K562 (cell line): ENCODE results near the gene CARD14.

Experiments used
- ATF1 ChIP-seq, 2 experiments: fragments of 450-650 bp in 1 of 2; IDR thresholded peaks; 2 replicates each; pipeline ENCODE4 v1.6.1; 2016; ENCODE audit warnings: missing compliant biosample characterization in 1 of 2, missing genetic modification characterization in 1 of 2
- POLR2AphosphoS5 ChIP-seq: IDR thresholded peaks from 2 replicates; pipeline ENCODE4 v1.6.1; 2011; ENCODE audit warnings: mild to moderate bottlenecking, low read depth, low read length, moderate library complexity; ENCODE audit not compliant: control insufficient read depth, insufficient read depth
- RFX5 ChIP-seq: IDR thresholded peaks from 2 replicates; pipeline ENCODE4 v1.6.1; 2011; ENCODE audit warnings: low read depth, mild to moderate bottlenecking, improper control_type of control experiment, low read length

DNA sequence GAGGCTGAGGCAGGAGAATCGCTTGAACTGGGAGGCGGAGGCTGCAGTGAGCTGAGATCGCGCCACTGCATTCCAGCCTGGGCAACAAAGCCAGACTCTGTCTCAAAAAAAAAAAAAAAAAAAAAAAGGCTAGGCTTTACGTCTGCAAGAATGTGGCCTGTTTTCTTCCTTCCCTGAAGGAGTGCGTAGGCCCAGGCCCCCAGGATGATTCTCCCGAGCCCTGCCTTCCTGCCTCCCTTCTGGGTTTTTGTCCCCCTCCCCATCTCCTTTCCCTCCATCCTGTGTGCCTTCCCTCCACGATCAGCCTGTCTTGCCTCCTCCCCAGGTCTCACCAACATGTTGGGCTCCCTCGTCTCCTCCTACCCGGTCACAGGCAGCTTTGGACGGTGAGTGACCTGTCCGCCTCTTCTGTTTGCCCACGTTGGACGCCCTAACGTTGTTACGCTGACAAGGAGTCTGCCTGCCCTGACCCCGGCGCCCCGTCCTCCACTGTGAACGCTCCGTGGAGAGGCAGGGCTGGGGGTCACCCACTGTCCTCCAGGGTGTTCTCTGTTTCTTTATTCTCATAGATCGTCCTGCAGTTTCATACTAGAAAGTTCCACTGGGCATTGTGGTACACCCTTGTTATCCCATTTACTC is 75.2 kb downstream of the CARD14 start:
- TF ChIP-seq ATF1 (CRISPR knock-in tag; IDR thresholded peaks at IDR 0.05) (no peak), ATF1 (tag; IDR thresholded peaks at IDR 0.05) (no peak), RFX5 (no peak), POLR2AphosphoS5 (no peak)
